ENCODE measurements around the gene KCNK3. TPM values are rescaled to one million over a fixed set of nuclear protein-coding genes. Genes with fewer than 3 reads are reported as not detected.

KCNK3 gene
- total and polyA plus RNA-seq, 3 experiments from 2014 or later, result not detected

DNA sequence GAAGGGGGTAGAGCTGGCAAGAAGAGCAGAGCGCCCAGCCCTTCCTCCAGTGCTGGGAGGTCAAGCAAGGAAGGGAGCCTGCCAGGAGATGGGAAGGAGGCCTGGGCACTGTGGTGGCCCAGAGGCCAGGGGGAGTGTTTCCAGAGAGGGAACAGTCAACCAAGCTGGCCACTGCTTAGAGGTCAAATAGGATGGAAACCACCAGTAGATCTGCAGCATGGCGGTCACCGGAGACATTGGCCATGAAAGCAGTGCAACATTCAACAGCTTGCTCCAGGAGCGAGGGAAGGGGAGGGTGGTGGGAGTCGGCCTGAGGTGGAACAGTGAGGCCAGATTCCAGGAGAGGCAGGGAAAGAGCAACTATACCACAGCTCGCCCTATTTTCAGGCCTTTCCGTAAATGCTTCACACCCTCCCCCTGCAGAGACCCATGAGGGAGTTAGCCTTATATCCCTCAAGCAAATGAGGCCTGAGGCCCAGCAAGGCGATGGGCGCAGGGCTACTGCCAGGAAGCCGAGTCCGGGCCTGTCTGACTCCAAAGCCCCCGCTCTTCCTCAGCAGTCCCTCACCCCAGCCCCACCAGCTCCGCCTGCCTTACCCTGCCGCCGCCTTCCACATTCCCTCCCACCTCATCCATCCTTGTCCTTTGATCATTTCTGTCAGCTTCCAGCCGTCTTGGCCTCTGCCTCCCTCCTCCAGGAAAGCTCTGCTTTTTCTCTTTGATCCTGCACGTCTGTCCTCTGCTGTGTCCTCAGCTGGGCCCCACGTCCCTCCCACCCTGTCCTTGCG lies 17.0 kb downstream of the KCNK3 start:
- Mint-ChIP-seq H3K9me3 (peaks cover 0 to 2% (median 0%) of the 10 kb centered on the region in 5 donors), H3K36me3 (no peaks in the 10 kb centered on the region), H3K27me3 (peaks cover 8 to 40% of the 10 kb centered on the region in 2 donors), H3K4me3 (no peak overlapping the region), H3K27ac (no peak overlapping the region), H3K4me1 (no peaks in the 10 kb centered on the region)
- no peaks in the 10 kb centered on the region for H3K9me3 ChIP-seq (ENCODE audit: low read length)
- CTCF ChIA-PET, result no interaction called here
- no peak overlapping the region for H3K27ac ChIP-seq (ENCODE audit: low read depth, low read length)
- POLR2A ChIA-PET, result no interaction called here
- H3K4me3 ChIP-seq (ENCODE audit: low read length), result no peak overlapping the region
- H3K27me3 ChIP-seq (ENCODE audit: insufficient read depth, low read length, poor library complexity, severe bottlenecking), result no peaks in the 10 kb centered on the region
- no peak for DNase-seq
- no peaks in the 10 kb centered on the region for H3K4me1 ChIP-seq (ENCODE audit: insufficient read depth, low read length)
- H3K36me3 ChIP-seq (ENCODE audit: insufficient read depth, low read length), result no peaks in the 10 kb centered on the region

- Histone ChIP-seq H3K4me3 (ENCODE audit: low read length) (no peak overlapping the region), H3K4me1 (ENCODE audit: insufficient read depth, low read length) (no peaks in the 10 kb centered on the region), H3K27ac (ENCODE audit: low read depth, low read length) (no peak overlapping the region), H3K27me3 (ENCODE audit: insufficient read depth, low read length, poor library complexity, severe bottlenecking) (no peaks in the 10 kb centered on the region), H3K36me3 (ENCODE audit: insufficient read depth, low read length) (no peaks in the 10 kb centered on the region), H3K9me3 (ENCODE audit: low read length) (no peaks in the 10 kb centered on the region)
- CTCF ChIA-PET, result no interaction called here
- POLR2A ChIA-PET, result no interaction called here
- no peaks in the 10 kb centered on the region for H3K36me3 Mint-ChIP-seq
- no peak overlapping the region for H3K4me3 Mint-ChIP-seq
- H3K27ac Mint-ChIP-seq, result no peak overlapping the region
- no peaks in the 10 kb centered on the region for H3K4me1 Mint-ChIP-seq
- peaks cover 7 to 34% of the 10 kb centered on the region in 2 donors for H3K27me3 Mint-ChIP-seq
- DNase-seq, result no peak
- peaks cover 0 to 2% (median 0%) of the 10 kb centered on the region in 5 donors for H3K9me3 Mint-ChIP-seq
Observed at GRCh38 chr2:26710145-26710544, 17.6 kb downstream of the KCNK3 start.

DNA sequence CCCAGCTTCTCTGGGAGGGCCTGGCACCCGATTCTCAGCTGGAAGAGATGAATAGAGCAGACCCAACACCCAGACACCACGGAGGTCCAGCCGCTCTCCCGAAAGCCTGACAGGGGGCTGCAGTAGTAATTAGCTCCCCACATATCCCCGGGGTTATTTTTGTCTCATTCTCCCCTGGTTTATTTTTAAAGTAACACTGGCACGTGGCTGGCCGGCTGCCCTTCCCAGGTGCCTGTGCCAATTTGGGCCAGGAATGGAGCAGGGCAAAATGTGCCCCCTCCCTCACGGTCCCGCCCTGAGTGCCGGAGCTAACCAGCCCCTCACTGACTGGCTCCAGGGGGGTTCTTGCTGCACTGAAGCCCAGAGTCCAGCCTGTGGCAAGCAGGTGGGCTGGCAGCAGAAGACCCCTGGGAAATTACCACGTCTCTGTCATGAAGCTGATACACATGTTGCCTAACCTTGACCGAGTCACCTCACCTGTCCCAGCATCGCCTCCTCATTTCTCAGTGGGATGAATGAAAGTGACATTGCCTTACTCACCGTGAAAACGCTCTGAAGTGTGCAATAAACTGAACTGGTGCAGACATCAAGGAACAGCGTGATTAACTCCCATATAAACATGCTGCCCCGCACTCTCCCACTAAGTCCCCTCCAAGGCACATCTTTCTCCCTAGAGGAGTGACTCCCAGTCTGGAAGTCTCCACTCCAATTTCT lies 18.4 kb downstream of the KCNK3 start:
- POLR2A ChIA-PET, result no interaction called here
- Mint-ChIP-seq H3K27me3 (peaks cover 7 to 26% of the 10 kb centered on the region in 2 donors), H3K4me1 (no peaks in the 10 kb centered on the region), H3K4me3 (no peak overlapping the region), H3K36me3 (no peaks in the 10 kb centered on the region), H3K9me3 (peaks cover 0 to 2% (median 0%) of the 10 kb centered on the region in 5 donors), H3K27ac (no peak overlapping the region)
- CTCF ChIA-PET, result no interaction called here
- Histone ChIP-seq H3K9me3 (ENCODE audit: low read length) (no peaks in the 10 kb centered on the region), H3K4me1 (ENCODE audit: insufficient read depth, low read length) (no peaks in the 10 kb centered on the region), H3K27me3 (ENCODE audit: insufficient read depth, low read length, poor library complexity, severe bottlenecking) (no peaks in the 10 kb centered on the region), H3K36me3 (ENCODE audit: insufficient read depth, low read length) (no peaks in the 10 kb centered on the region), H3K4me3 (ENCODE audit: low read length) (no peak overlapping the region), H3K27ac (ENCODE audit: low read depth, low read length) (no peak overlapping the region)
- DNase-seq, result no peak

DNA sequence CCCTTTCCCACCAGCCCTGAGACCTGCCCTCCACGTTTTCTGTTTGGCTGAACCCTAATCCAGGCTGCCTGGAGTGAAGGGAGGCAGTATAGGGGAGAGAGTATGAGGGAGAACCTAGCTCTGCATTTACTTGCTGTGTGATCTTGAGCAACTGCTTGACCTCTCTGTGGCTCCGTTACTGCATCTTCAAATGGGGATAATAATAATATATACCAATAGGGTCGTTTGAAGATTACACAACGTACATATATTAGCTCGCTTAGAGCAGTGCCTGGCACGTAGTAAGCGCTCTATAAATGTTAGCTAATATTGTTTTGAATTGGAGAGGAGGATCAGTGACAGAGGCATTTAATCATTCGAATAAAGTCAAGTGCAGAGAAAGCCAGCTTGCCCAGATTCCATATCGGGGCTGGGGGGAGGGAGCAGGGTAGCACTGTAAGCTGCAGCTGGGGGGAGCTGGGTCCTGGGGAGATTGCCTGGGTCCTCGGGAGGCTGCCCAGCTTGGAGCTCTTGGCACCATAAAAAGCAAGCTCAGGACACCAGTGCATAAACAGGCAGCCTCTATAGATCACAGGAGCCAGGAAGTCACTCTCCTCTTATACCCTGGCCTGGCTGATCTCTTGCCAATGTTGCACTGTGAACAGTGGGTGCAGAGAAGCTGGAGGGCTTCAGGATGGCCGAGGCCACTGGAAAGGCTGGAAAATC lies 19.1 kb downstream of the KCNK3 start:
- peaks cover 0 to 2% (median 0%) of the 10 kb centered on the region in 5 donors for H3K9me3 Mint-ChIP-seq
- no peaks in the 10 kb centered on the region for H3K9me3 ChIP-seq (ENCODE audit: low read length)
- no peaks in the 10 kb centered on the region for H3K36me3 Mint-ChIP-seq
- H3K27me3 Mint-ChIP-seq, result peaks cover 7 to 24% of the 10 kb centered on the region in 2 donors
- ChIA-PET POLR2A (no interaction called here), CTCF (no interaction called here)
- H3K4me3 Mint-ChIP-seq, result no peak overlapping the region
- no peak overlapping the region for H3K27ac Mint-ChIP-seq
- no peak overlapping the region for H3K27ac ChIP-seq (ENCODE audit: low read depth, low read length)
- H3K4me1 ChIP-seq (ENCODE audit: insufficient read depth, low read length), result no peaks in the 10 kb centered on the region
- no peaks in the 10 kb centered on the region for H3K36me3 ChIP-seq (ENCODE audit: insufficient read depth, low read length)
- DNase-seq, result no peak
- H3K27me3 ChIP-seq (ENCODE audit: insufficient read depth, low read length, poor library complexity, severe bottlenecking), result no peaks in the 10 kb centered on the region
- no peaks in the 10 kb centered on the region for H3K4me1 Mint-ChIP-seq
- no peak overlapping the region for H3K4me3 ChIP-seq (ENCODE audit: low read length)

- no peaks in the 10 kb centered on the region for H3K4me1 Mint-ChIP-seq
- no peak overlapping the region for H3K4me3 Mint-ChIP-seq
- no peak for DNase-seq
- peaks cover 3 to 20% of the 10 kb centered on the region in 2 donors for H3K27me3 Mint-ChIP-seq
- no peak overlapping the region for H3K27ac Mint-ChIP-seq
- H3K9me3 ChIP-seq (ENCODE audit: low read length), result no peaks in the 10 kb centered on the region
- ChIA-PET POLR2A (no interaction called here), CTCF (no interaction called here)
- no peak overlapping the region for H3K4me3 ChIP-seq (ENCODE audit: low read length)
- no peaks in the 10 kb centered on the region for H3K4me1 ChIP-seq (ENCODE audit: insufficient read depth, low read length)
- H3K27me3 ChIP-seq (ENCODE audit: insufficient read depth, low read length, poor library complexity, severe bottlenecking), result no peaks in the 10 kb centered on the region
- H3K27ac ChIP-seq (ENCODE audit: low read depth, low read length), result no peak overlapping the region
- H3K36me3 ChIP-seq (ENCODE audit: insufficient read depth, low read length), result no peaks in the 10 kb centered on the region
- no peaks in the 10 kb centered on the region for H3K36me3 Mint-ChIP-seq
- peaks cover 0 to 2% (median 0%) of the 10 kb centered on the region in 5 donors for H3K9me3 Mint-ChIP-seq
Observed at GRCh38 chr2:26712486-26713465, 20.3 kb downstream of the KCNK3 start.

GRCh38 chr2:26715528-26716270 lies 23.2 kb downstream of the KCNK3 start:
- POLR2A ChIA-PET, result no interaction called here
- Mint-ChIP-seq H3K4me3 (no peak overlapping the region), H3K27ac (no peak overlapping the region), H3K36me3 (no peaks in the 10 kb centered on the region), H3K4me1 (no peaks in the 10 kb centered on the region), H3K27me3 (peaks cover 0 to 17% of the 10 kb centered on the region in 2 donors), H3K9me3 (peaks cover 0 to 2% (median 0%) of the 10 kb centered on the region in 5 donors)
- H3K27me3 ChIP-seq (ENCODE audit: insufficient read depth, low read length, poor library complexity, severe bottlenecking), result no peaks in the 10 kb centered on the region
- H3K36me3 ChIP-seq (ENCODE audit: insufficient read depth, low read length), result no peaks in the 10 kb centered on the region
- no peak overlapping the region for H3K27ac ChIP-seq (ENCODE audit: low read depth, low read length)
- no peaks in the 10 kb centered on the region for H3K4me1 ChIP-seq (ENCODE audit: insufficient read depth, low read length)
- no peak overlapping the region for H3K4me3 ChIP-seq (ENCODE audit: low read length)
- no peak for DNase-seq
- CTCF ChIA-PET, result no interaction called here
- no peaks in the 10 kb centered on the region for H3K9me3 ChIP-seq (ENCODE audit: low read length)

GRCh38 chr2:26716340-26716739 lies 23.8 kb downstream of the KCNK3 start:
- H3K4me3 ChIP-seq (ENCODE audit: low read length), result no peak overlapping the region
- POLR2A ChIA-PET, result no interaction called here
- no peak for DNase-seq
- H3K27me3 ChIP-seq (ENCODE audit: insufficient read depth, low read length, poor library complexity, severe bottlenecking), result no peaks in the 10 kb centered on the region
- H3K4me1 Mint-ChIP-seq, result no peaks in the 10 kb centered on the region
- H3K4me3 Mint-ChIP-seq, result no peak overlapping the region
- H3K27ac ChIP-seq (ENCODE audit: low read depth, low read length), result no peak overlapping the region
- H3K4me1 ChIP-seq (ENCODE audit: insufficient read depth, low read length), result no peaks in the 10 kb centered on the region
- H3K36me3 Mint-ChIP-seq, result no peaks in the 10 kb centered on the region
- no peaks in the 10 kb centered on the region for H3K36me3 ChIP-seq (ENCODE audit: insufficient read depth, low read length)
- H3K27ac Mint-ChIP-seq, result no peak overlapping the region
- CTCF ChIA-PET, result no interaction called here
- H3K27me3 Mint-ChIP-seq, result peaks cover 0 to 14% of the 10 kb centered on the region in 2 donors
- H3K9me3 Mint-ChIP-seq, result peaks cover 0 to 2% (median 0%) of the 10 kb centered on the region in 5 donors
- H3K9me3 ChIP-seq (ENCODE audit: low read length), result no peaks in the 10 kb centered on the region
